Bladder microvascular endothelial cell (primary cell): ENCODE results near the gene PKP4. TPM values are rescaled to one million over a fixed set of nuclear protein-coding genes. Genes with fewer than 3 reads are reported as not detected.

Experiments used
- total RNA-seq: library from RNA; depleted of rRNA; stranded (reverse); fragments of >200 nt; gene quantifications from 2 replicates; pipeline ENCODE4 v1.2.3, GENCODE V29; 2014

The PKP4 gene, protein sequence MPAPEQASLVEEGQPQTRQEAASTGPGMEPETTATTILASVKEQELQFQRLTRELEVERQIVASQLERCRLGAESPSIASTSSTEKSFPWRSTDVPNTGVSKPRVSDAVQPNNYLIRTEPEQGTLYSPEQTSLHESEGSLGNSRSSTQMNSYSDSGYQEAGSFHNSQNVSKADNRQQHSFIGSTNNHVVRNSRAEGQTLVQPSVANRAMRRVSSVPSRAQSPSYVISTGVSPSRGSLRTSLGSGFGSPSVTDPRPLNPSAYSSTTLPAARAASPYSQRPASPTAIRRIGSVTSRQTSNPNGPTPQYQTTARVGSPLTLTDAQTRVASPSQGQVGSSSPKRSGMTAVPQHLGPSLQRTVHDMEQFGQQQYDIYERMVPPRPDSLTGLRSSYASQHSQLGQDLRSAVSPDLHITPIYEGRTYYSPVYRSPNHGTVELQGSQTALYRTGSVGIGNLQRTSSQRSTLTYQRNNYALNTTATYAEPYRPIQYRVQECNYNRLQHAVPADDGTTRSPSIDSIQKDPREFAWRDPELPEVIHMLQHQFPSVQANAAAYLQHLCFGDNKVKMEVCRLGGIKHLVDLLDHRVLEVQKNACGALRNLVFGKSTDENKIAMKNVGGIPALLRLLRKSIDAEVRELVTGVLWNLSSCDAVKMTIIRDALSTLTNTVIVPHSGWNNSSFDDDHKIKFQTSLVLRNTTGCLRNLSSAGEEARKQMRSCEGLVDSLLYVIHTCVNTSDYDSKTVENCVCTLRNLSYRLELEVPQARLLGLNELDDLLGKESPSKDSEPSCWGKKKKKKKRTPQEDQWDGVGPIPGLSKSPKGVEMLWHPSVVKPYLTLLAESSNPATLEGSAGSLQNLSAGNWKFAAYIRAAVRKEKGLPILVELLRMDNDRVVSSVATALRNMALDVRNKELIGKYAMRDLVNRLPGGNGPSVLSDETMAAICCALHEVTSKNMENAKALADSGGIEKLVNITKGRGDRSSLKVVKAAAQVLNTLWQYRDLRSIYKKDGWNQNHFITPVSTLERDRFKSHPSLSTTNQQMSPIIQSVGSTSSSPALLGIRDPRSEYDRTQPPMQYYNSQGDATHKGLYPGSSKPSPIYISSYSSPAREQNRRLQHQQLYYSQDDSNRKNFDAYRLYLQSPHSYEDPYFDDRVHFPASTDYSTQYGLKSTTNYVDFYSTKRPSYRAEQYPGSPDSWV
- total RNA-seq, result 63.1 and 72.0 TPM in 2 replicates

DNA sequence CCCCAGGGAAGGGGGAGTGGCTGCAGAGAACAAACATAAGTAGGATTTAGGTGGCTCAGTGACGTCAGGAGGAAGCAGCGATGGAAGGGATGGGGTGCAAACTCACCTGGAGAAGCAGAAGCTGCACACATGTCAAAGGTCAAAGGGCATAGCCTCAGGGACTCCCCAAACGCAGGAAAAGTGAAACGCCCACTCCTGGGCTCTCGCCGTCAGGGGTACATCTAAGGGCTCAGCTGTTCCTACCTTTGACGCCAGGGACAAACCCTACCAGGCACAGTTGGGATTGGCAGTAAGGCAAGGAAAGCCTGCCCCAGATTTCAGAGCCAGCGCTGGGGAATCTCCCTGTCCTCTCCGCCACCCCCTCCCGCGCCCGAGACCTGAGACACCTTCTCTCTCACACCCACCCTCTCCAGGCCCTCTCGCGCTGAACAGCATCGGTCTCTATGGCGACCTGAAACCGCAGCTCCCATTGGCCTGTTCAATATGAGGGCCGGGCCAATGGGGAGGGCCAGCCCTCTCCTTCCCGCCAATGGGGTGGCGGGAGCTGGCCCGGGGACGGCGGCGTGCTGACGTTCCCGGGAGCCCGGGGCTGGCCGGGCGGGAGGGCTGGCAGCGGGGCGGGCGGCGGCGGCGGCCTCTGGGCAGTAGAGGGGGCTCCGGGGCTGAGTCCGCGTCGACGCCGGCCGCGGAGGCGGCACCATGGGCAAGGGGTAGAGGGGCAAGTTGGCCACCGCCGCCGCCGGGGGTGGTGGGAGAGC lies at the start of gene PKP4, which contains the start of gene CCDC148:
TSS of gene PKP4 (plus strand) at position 644 of the 758 bp plus-strand sequence. CDS start 76,233 bp downstream, outside the sequence.
TSS of gene CCDC148 (minus strand) at position 445 of the 758 bp plus-strand sequence. CDS start at position 131, 314 bp downstream.

Other genes with a start within 250 kb of the PKP4 start
- 0.44 and 0.65 TPM in 2 replicates for gene CCDC148, start 199 bp upstream of the PKP4 start, total RNA-seq